Prostate gland (tissue), 2 donors: Measurements from ENCODE around the gene PRKD1.

ENCODE experiments used
- POLR2A ChIP-seq: fragments of 450-650 bp; IDR thresholded peaks from one replicate; pipeline ENCODE4 v1.6.1; 2016; ENCODE audit warnings: antibody characterized with exemption, mild to moderate bottlenecking
- TF ChIP-seq, protein P1 (sequence below), 4 experiments: fragments of 200-600 bp in 2 of 4; fragments of 450-650 bp in 2 of 4; sonication (generic) in 2 of 4; IDR thresholded peaks; 1 replicate in 3 of 4; 2 replicates in 1 of 4; pipeline ENCODE4 v1.5.1; 2016 to 2019; ENCODE audit warnings: antibody characterized with exemption in 4 of 4, mild to moderate bottlenecking in 2 of 4, moderate library complexity in 2 of 4

DNA sequence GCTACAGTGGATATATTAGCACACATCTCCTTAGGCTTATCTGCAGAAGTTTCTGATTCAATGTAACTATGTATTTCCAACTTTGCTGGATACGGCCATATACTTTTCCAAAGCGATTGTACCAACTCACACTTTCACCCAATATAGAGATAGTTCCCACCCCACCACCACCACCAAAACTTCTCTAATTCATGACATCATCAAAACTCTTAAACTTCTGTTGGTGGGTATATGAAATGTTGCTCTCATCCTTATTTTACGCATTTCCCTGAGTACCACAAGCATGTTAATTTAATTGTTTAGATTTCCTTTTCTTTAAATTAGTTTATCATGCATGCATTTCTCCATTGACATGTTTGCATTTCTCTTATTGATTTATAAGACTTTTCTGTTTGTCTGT, 95.6 kb downstream of the PRKD1 start:
- TF ChIP-seq, protein P1, sequence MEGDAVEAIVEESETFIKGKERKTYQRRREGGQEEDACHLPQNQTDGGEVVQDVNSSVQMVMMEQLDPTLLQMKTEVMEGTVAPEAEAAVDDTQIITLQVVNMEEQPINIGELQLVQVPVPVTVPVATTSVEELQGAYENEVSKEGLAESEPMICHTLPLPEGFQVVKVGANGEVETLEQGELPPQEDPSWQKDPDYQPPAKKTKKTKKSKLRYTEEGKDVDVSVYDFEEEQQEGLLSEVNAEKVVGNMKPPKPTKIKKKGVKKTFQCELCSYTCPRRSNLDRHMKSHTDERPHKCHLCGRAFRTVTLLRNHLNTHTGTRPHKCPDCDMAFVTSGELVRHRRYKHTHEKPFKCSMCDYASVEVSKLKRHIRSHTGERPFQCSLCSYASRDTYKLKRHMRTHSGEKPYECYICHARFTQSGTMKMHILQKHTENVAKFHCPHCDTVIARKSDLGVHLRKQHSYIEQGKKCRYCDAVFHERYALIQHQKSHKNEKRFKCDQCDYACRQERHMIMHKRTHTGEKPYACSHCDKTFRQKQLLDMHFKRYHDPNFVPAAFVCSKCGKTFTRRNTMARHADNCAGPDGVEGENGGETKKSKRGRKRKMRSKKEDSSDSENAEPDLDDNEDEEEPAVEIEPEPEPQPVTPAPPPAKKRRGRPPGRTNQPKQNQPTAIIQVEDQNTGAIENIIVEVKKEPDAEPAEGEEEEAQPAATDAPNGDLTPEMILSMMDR (IDR thresholded peaks at IDR 0.05), result no peak
- TF ChIP-seq POLR2A, result no peak
